ENCODE measurements around the gene DNM2.

GRCh38 chr19:10768369-10768768 lies 50.5 kb downstream of the DNM2 start:
- TF ChIP-seq CTCF (IDR thresholded peaks at IDR 0.05; ENCODE audit: low read length) (no peak), EZH2 (optimal IDR thresholded peaks at IDR 0.05; ENCODE audit: low read depth, low read length) (no peak), EZH2phosphoT487 (IDR thresholded peaks at IDR 0.05; ENCODE audit: low read length) (no peak)
